HepG2 (cell line): Measurements from ENCODE around the gene FBN2. TPM values are rescaled to one million over a fixed set of nuclear protein-coding genes. Genes with fewer than 3 reads are reported as not detected.

Source experiments
- ATAC-seq: fragments of 200-7000 bp; cut with Tn5 transposase; 3 replicates; pipeline ENCODE4 v1.9.1; 2020; ENCODE audit warnings: mild to moderate bottlenecking, moderate library complexity
- BruUV-seq: library from RNA; stranded (reverse); fragments of 400-500 nt; replicated peaks from 2 replicates; lab custom pipeline; 2021; lab: Mats Ljungman, UMichigan
- CTCF ChIA-PET: fragments of 300-600 bp; formaldehyde crosslinking; extraction: SDS; loops from one replicate; lab custom pipeline; 2021; ENCODE audit warnings: low total read pairs, inconsistent platforms, low intra/inter-chr PET ratio; lab: Yijun Ruan, JAX
- POLR2A ChIA-PET: fragments of 350-600 bp; sonication (Branson Sonifier 250); formaldehyde crosslinking; loops from one replicate; lab custom pipeline; 2020; ENCODE audit warnings: antibody characterized with exemption, inconsistent platforms; lab: Yijun Ruan, JAX
- DNase-seq: peaks from one replicate; pipeline ENCODE4 v3.0.0-alpha.2; 2015; ENCODE audit warnings: low spot score
- FAIRE-seq: peaks from 3 replicates; lab custom pipeline; 2011; peaks lifted over from hg19 to GRCh38; lab: Jason Lieb, UNC
- H2AFZ ChIP-seq: one replicate; pipeline ENCODE4 v1.6.1; 2011; ENCODE audit warnings: low read length, inconsistent platforms
- H3K27ac ChIP-seq: fragments of 300-600 bp; 3 replicates; pipeline ENCODE4 v1.8.0; 2011; ENCODE audit warnings: mixed run types, mild to moderate bottlenecking, mixed read lengths, low read length, inconsistent platforms; ENCODE audit not compliant: insufficient read depth; ENCODE audit errors: extremely low read length
- H3K27me3 ChIP-seq, 2 experiments: fragments of 200-600 bp in 1 of 2; 2 replicates in 1 of 2; 3 replicates in 1 of 2; pipeline versions ENCODE4 v1.6.0 to v1.8.0; 2011; ENCODE audit warnings: low read length in 2 of 2, mild to moderate bottlenecking in 2 of 2, moderate library complexity in 2 of 2, inconsistent platforms in 1 of 2; ENCODE audit not compliant: insufficient read depth in 2 of 2, control insufficient read depth in 1 of 2
- H3K36me3 ChIP-seq, 2 experiments: fragments of 200-600 bp in 1 of 2; replicated peaks in 1 of 2; 2 replicates in 1 of 2; 3 replicates in 1 of 2; pipeline versions ENCODE4 v1.5.1 to v1.8.0; 2011; ENCODE audit warnings: low read length in 2 of 2, inconsistent platforms in 1 of 2; ENCODE audit not compliant: insufficient read depth in 2 of 2, control insufficient read depth in 1 of 2
- H3K4me1 ChIP-seq: 2 replicates; pipeline ENCODE4 v1.5.1; 2012; ENCODE audit warnings: low read length, inconsistent platforms; ENCODE audit not compliant: insufficient read depth
- H3K4me2 ChIP-seq: 2 replicates; pipeline ENCODE4 v1.6.0; 2011; ENCODE audit warnings: low read depth, low read length, inconsistent platforms
- H3K4me3 ChIP-seq, 3 experiments: fragments of 200-600 bp in 1 of 3; sonication (generic), shearing (Covaris generic) in 1 of 3; replicated peaks in 1 of 3; 2 replicates each; pipeline ENCODE4 v1.5.1; 2011 to 2016; ENCODE audit warnings: low read length in 3 of 3, inconsistent platforms in 2 of 3, low read depth in 2 of 3, mild to moderate bottlenecking in 2 of 3, control low read depth in 1 of 3, mixed read lengths in 1 of 3; ENCODE audit not compliant: insufficient read depth in 1 of 3
- H3K79me2 ChIP-seq: one replicate; pipeline ENCODE4 v1.6.1; 2011; ENCODE audit warnings: low read length, inconsistent platforms; ENCODE audit not compliant: insufficient read depth
- H3K9ac ChIP-seq: 2 replicates; pipeline ENCODE4 v1.6.0; 2011; ENCODE audit warnings: mild to moderate bottlenecking, low read depth, low read length, inconsistent platforms; ENCODE audit not compliant: insufficient read depth
- H3K9me3 ChIP-seq: 2 replicates; pipeline ENCODE4 v1.5.1; 2012; ENCODE audit warnings: mild to moderate bottlenecking, low read length
- H4K20me1 ChIP-seq: 2 replicates; pipeline ENCODE4 v1.6.0; 2011; ENCODE audit warnings: inconsistent platforms, mild to moderate bottlenecking, low read length, moderate library complexity; ENCODE audit not compliant: insufficient read depth
- ETV5 ChIP-seq: IDR thresholded peaks from 2 replicates; pipeline ENCODE4 v1.6.1; 2018; ENCODE audit warnings: missing biosample characterization, missing genetic modification reagents, inconsistent platforms, borderline replicate concordance
- MED1 ChIP-seq: sonication (generic); formaldehyde crosslinking; IDR thresholded peaks from 2 replicates; pipeline ENCODE4 v1.4.0; 2020; ENCODE audit warnings: missing genetic modification reagents
- RAD51 ChIP-seq: fragments of 450-650 bp; IDR thresholded peaks from 2 replicates; pipeline ENCODE4 v1.6.1; 2016; ENCODE audit warnings: borderline replicate concordance
- XRCC5 ChIP-seq: fragments of 200-400 bp; formaldehyde crosslinking; optimal IDR thresholded peaks from 2 replicates; pipeline ENCODE3; 2017; ENCODE audit warnings: mild to moderate bottlenecking, low read length
- ZNF18 ChIP-seq: sonication (generic); formaldehyde crosslinking; IDR thresholded peaks from 2 replicates; pipeline ENCODE4 v1.8.0; 2022; ENCODE audit warnings: mild to moderate bottlenecking, missing genetic modification reagents; ENCODE audit not compliant: insufficient replicate concordance
- ZNF232 ChIP-seq: sonication (generic); formaldehyde crosslinking; IDR thresholded peaks from 2 replicates; pipeline ENCODE4 v1.4.0; 2020; ENCODE audit warnings: missing genetic modification reagents, borderline replicate concordance
- WGBS: methylation state at CpG from one replicate; pipeline ENCODE4 v1.1.6; 2017; ENCODE audit warnings: low lambda C conversion rate; 5-methylcytosine and 5-hydroxymethylcytosine counted together
- in situ Hi-C: cut with HindIII; loops from 2 replicates; pipeline ENCODE4 v1.10.0; 2017; ENCODE audit warnings: low pct_unique_long_range_greater_than_20kb; ENCODE audit not compliant: extremely low pct_ligation_motif_present
- intact Hi-C: fragments of 100-400 bp; cut with micrococcal nuclease; formaldehyde crosslinking; loops from one replicate; pipeline ENCODE4 v1.10.0; 2022; ENCODE audit not compliant: unreplicated experiment
- polyA plus RNA-seq, 8 experiments: library from polyadenylated mRNA; depleted of rRNA in 3 of 8; stranded (reverse) in 7 of 8; unstranded in 1 of 8; fragments of >200 nt; fragmentation: Illumina TruSeq in 4 of 8; extraction: Trizol in 4 of 8; gene quantifications; 2 replicates each; pipeline versions ENCODE4 v1.2.1 to v1.2.3, GENCODE V29; 2011 to 2016; ENCODE audit warnings: low read depth in 4 of 8, missing spikeins in 1 of 8, mixed read lengths in 1 of 8; ENCODE audit not compliant: insufficient read depth in 1 of 8
- total RNA-seq, 5 experiments: library from RNA; depleted of rRNA; stranded (reverse); fragments of >200 nt; fragmentation: Illumina TruSeq; extraction: Trizol; gene quantifications; 2 replicates each; pipeline ENCODE4 v1.2.3, GENCODE V29; 2016; ENCODE audit warnings: low read depth in 1 of 5

FBN2 gene
- total and polyA plus RNA-seq, 2 of the 13 experiments (the other 11 are each of a cell fraction or from before 2014, with no cell fraction given): not detected

DNA sequence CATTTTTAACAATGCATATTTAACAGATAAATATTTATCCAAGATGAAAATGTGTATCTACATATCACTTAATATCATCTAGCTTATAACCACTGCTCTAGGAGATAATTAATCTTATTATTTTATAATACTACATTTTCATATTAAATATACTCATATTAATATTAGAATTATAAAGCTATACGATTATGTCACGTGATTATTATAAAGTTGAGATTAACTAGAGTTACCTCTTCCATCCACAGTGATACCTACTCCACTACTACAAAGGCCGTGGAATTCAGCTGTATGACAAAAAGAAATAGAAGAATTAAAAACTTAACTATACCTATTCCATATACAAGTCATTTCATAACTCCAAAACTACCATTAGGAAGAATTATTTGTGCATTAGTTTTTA is 171.9 kb downstream of the FBN2 start:
- Histone ChIP-seq H4K20me1 (no peaks in the 10 kb centered on the region), H3K9ac (no peak overlapping the region), H2AFZ (no peak overlapping the region), H3K4me2 (no peak overlapping the region), H3K9me3 (no peaks in the 10 kb centered on the region), H3K4me1 (no peaks in the 10 kb centered on the region), H3K4me3 (no peak overlapping the region), H3K79me2 (no peaks in the 10 kb centered on the region), H3K27ac (no peak overlapping the region), H3K36me3 (no peaks in the 10 kb centered on the region), H3K27me3 (no peaks in the 10 kb centered on the region)
- DNase-seq: no peak
- CTCF ChIA-PET: no interaction called here
- intact Hi-C loops: no loop called here
- TF ChIP-seq ETV5 (CRISPR knock-in tag) (no peak), RAD51 (peak; percentile 62; the same call in 1 of the 2 replicates), ZNF18 (CRISPR knock-in tag) (no peak)
- ATAC-seq: no peak
- 0% methylated on average over 3 of the region's 3 CpGs for WGBS
- in situ Hi-C loops: no loop called here
- BruUV-seq: no TSS peak
- POLR2A ChIA-PET: no interaction called here
- no peak for FAIRE-seq

GRCh38 chr5:128362370-128362769 is 175.7 kb downstream of the FBN2 start:
- no peak overlapping the region for H3K9ac ChIP-seq
- no peaks in the 10 kb centered on the region for H3K27me3 ChIP-seq
- FAIRE-seq (no peak), ATAC-seq (no peak), DNase-seq (no peak)
- no peak for TF ChIP-seq XRCC5
- no peak for TF ChIP-seq MED1
- TF ChIP-seq ZNF232 (CRISPR knock-in tag): no peak
- no peaks in the 10 kb centered on the region for H3K9me3 ChIP-seq
- WGBS: 26% methylated on average over 4 of the region's 4 CpGs
- no peaks in the 10 kb centered on the region for H4K20me1 ChIP-seq
- H3K36me3 ChIP-seq: no peaks in the 10 kb centered on the region
- H3K27ac ChIP-seq: no peak overlapping the region
- BruUV-seq: no TSS peak
- H2AFZ ChIP-seq: no peak overlapping the region
- intact Hi-C loops: no loop called here
- POLR2A ChIA-PET: no interaction called here
- H3K4me2 ChIP-seq: no peak overlapping the region
- CTCF ChIA-PET: no interaction called here
- H3K4me1 ChIP-seq: 0 out of 2 replicates have a peak, but pooled peaks cover 7% of the 10 kb centered on the region
- H3K4me3 ChIP-seq: no peak overlapping the region
- H3K79me2 ChIP-seq: no peaks in the 10 kb centered on the region
- in situ Hi-C loops: no loop called here
